ENCODE measurements around the gene B3GALT4. TPM values are rescaled to one million over a fixed set of nuclear protein-coding genes. Genes with fewer than 3 reads are reported as not detected.

Gene B3GALT4
- total RNA-seq, 4 donors from 2014 or later = 7.3 to 20.7 (median 16.9) TPM

GRCh38 chr6:33273129-33273923 lies 3.6 kb upstream of the B3GALT4 start:
- no peak for TF ChIP-seq CTCF (IDR thresholded peaks at IDR 0.05; ENCODE audit: low read depth)

- TF ChIP-seq CTCF (IDR thresholded peaks at IDR 0.05; ENCODE audit: low read depth) = no peak
Measured at GRCh38 chr6:33273924-33274902, 2.7 kb upstream of the B3GALT4 start.

- TF ChIP-seq CTCF (IDR thresholded peaks at IDR 0.05; ENCODE audit: low read depth) = no peak
Measured at GRCh38 chr6:33276581-33276863, 401 bp upstream of the B3GALT4 start.

GRCh38 chr6:33277663-33278391 lies 904 bp downstream of the B3GALT4 start:
- TF ChIP-seq CTCF (IDR thresholded peaks at IDR 0.05; ENCODE audit: low read depth) = no peak

GRCh38 chr6:33278392-33278741 lies 1.4 kb downstream of the B3GALT4 start:
- TF ChIP-seq CTCF (IDR thresholded peaks at IDR 0.05; ENCODE audit: low read depth) = no peak

- TF ChIP-seq CTCF (IDR thresholded peaks at IDR 0.05; ENCODE audit: low read depth) = no peak
Measured at GRCh38 chr6:33278810-33279209, 1.9 kb downstream of the B3GALT4 start.
